ENCODE data around the gene CIRBP.

CIRBP gene

DNA sequence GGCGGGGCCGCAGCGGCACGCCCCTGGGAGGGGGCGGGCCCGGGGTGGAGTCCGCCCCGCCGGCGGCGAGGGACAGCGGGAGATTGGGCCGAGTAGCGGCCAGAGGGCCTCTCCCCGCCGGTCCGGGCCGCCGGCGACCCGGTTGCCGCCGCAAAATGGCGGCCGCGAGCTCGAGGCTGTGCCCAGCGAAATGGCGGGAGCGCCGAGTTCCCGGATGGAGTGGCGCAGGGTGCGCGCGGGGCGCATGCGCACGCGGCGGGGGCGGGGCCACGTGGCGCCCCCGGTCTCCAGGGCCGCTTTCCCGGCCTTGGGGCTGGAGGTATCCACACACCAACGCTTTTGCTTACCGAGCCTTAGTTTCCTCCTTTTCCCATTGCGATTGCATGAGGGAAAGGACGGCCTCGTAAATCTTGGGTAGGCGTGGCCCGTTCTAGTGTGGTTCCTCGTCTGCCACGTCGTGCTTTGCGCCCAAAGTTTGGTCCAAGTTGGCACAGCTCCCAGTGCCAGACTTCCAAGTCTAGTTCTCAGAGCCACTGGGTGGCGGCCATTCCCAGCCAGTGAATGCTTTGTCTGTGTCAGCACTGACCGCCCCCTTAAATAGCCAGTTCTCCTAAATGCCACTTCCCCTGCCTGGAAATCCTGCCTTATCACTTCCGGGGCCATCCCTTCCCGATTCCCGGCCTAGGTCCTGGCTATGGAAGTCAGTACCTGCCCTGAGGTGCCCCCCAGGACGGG, 513 bp downstream of the CIRBP start:
- DNase-seq: peak; percentile 32

DNA sequence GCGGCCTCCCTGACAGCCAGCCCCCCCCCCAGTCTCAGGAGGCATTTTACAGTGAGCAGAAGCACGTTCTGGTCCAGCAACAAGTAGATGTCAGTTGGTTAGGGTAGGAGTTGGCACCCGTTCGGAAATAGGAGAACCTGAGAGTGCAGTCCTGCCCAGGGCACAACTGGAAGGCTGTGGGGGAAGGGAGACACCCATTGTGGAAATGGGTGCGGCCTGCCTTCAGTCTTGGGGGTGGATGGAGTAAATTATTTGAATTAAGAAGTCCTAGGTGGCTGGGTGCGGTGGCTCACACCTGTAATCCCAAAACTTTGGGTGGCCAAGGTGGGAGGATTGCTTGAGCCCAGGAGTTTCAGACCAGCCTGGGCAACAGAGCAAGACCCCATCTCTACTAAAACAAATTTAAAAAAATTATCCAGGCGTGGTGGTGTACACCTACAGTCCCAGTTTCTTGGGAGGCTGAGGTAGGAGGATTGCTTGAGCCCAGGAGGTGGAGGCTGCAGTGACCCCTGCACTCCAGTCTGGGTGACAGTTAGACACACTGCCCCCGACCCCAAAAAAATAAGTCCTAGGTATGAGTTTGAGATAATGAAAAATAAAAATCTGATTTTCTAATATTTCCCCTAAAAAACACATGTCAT, 1.2 kb downstream of the CIRBP start:
- DNase-seq: no peak

DNA sequence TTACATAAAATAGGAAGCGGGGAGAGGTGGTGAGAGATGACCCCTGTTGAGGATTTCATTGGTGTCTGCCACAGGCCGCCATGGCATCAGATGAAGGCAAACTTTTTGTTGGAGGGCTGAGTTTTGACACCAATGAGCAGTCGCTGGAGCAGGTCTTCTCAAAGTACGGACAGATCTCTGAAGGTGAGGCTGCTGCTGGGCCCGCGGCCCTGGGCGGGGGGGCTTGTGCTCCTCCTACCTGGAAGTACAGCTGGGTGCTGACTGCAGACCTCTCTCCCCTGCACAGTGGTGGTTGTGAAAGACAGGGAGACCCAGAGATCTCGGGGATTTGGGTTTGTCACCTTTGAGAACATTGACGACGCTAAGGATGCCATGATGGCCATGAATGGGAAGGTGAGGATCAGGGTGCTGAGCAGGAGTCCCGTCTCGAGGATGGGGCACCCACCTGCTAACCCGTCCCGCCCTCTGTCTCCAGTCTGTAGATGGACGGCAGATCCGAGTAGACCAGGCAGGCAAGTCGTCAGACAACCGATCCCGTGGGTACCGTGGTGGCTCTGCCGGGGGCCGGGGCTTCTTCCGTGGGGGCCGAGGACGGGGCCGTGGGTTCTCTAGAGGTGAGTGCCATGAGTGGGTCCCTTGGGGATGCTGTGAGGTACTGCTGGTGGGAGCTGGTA, 1.9 kb downstream of the CIRBP start:
- no peak for DNase-seq

DNA sequence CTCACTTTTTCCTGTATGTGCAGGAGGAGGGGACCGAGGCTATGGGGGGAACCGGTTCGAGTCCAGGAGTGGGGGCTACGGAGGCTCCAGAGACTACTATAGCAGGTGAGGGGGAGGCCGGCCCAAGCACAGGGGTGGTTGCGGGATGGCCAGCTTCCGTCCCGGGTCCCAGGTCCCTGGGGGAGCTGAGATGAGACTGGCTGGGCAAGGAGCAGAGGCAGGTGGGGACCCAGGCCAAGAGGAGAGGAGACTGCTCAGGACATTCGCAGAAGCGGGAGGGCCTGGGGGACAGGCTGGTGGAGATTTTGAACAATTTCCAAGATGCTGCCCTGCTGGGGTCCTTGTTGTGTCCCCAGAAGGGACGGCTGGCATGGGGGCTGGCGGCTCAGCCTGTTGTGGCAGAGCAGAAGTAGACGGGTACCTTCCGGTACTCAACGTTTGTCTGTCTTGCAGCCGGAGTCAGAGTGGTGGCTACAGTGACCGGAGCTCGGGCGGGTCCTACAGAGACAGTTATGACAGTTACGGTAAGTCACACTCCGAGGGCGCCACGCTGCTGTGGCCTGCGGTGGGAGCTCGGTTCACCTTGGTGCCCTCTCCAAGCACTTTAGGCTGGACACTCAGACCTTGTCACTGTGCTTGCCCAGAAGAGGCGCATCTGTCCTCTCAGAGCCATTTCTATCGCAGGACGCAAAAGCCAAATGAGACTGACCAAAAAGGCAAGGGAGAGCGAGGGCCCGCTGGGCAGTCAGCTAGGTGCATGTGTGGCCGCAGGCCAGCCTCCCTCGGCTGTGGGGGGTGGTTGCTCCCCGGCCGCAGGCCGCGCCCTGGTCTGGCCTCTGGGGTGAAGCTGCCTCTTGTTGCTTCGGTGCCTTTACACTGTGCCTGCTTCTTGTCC, 2.6 kb downstream of the CIRBP start:
- DNase-seq: no peak

DNA sequence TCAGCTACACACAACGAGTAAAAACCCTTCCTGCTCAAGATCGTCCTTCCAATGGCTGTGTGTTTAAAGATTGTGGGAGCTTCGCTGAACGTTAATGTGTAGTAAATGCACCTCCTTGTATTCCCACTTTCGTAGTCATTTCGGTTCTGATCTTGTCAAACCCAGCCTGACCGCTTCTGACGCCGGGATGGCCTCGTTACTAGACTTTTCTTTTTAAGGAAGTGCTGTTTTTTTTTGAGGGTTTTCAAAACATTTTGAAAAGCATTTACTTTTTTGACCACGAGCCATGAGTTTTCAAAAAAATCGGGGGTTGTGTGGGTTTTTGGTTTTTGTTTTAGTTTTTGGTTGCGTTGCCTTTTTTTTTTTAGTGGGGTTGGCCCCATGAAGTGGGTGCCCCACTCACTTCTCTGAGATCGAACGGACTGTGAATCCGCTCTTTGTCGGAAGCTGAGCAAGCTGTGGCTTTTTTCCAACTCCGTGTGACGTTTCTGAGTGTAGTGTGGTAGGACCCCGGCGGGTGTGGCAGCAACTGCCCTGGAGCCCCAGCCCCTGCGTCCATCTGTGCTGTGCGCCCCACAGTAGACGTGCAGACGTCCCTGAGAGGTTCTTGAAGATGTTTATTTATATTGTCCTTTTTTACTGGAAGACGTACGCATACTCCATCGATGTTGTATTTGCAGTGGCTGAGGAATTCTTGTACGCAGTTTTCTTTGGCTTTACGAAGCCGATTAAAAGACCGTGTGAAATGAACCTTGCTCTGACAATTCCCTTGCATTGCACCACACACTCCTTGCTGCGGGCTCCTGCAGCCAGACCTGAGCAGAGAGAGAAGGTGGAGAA, 3.5 kb downstream of the CIRBP start:
- no peak for DNase-seq

- no peak for DNase-seq
Observed at GRCh38 chr19:1273263-1274041, 4.3 kb downstream of the CIRBP start.

DNA sequence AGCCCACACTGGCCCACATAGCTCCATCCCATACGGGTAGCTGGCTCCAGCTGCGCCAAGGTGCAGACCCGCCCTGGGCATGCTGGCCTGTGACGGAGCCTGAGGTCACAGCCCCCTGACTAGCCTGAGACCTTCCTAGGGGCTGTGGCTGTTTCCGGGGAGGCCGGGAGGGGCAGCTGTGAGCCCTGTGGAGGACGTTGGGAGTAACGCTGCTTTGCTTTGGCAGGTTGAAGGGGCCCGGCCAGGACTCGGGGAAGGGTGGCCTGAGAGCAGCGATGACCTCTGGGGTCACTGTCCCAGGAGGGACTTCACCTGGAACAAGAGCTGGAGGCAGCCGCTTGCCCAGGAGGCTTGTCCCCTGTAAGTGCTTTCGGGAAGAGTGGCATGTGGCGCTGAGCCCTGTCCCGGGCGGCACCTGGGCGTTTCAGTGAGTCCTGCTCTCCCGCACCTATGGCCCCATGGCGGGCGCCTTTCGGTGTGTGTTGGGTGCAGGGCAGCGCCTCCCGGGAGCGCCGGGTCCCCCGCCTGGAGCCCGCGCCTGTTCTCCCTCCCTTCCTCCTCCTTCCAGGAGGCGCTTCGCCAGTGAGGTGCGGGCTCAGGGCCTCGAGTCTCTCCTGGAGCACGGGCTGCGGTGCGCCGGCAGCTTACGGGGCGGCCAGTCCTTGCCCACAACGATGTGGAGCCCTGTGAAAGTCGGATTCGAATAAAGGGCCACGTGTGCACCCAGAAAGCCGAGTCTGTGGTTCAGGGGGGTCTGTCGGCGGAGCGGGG, 5.1 kb downstream of the CIRBP start:
- no peak for DNase-seq

- DNase-seq: no peak
Observed at GRCh38 chr19:1274852-1275259, 5.7 kb downstream of the CIRBP start.

- peak; percentile 92 for DNase-seq
Observed at GRCh38 chr19:1275260-1275975, 6.3 kb downstream of the CIRBP start, which contains the start of gene FAM174C. FAM174C (plus strand) TSS chr19:1275530; CDS start chr19:1275550, 20 bp downstream.

DNA sequence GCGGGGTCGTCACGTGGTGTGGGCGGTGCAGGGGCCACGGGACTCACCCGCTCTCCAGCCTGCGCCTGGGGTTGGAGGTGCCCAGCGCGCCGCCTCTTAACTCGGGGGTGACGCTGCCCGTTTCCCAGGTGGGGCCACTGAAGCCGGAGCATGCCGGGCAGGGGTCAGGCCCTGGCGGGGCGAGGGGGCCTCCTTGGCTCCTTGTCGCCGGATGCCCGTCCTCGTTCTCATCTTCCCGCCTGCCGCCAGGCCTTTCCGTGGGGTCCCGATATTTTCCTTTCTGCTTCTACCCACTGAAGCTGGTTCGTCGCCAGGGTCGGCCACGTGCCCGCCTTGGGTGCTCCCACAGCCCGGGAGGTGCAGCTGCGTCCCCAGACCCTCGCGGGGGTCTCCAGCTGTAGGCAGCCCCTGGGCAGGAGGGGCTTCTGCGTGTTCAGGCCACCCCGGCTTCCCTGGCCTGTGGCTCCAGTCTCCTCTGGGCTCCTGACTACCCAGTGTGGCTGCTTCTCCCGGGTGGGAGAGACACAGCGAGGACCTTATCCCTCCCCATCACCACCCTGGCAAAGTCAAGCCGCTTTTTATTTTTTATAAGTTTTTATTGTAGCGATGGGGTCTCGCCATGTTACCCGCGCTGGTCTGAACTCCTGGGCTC, 7.0 kb downstream of the CIRBP start:
- DNase-seq: no peak

DNA sequence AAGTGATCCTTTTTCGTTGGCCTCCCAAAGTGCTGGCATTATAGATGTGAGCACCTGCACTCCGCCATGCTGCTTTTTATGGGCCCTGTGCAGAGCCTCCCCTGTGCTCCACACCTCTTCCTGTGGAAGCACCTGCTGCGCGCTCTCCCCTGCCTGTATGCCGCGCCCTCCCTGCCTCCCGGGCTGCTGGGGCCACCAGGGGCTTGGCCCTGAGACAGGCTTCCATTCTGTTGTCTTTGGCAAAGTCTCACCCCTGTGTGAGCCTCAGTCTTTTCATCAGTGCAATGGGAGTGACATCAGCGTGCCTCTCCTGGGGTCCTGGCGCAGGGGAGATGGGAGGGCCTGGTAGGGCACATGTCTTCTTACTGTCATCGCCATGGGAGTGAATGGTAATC, 7.5 kb downstream of the CIRBP start:
- DNase-seq: peak; percentile 21

- DNase-seq: no peak
Observed at GRCh38 chr19:1277061-1277460, 7.9 kb downstream of the CIRBP start.

GRCh38 chr19:1278074-1278473, 8.9 kb downstream of the CIRBP start:
- no peak for DNase-seq

DNA sequence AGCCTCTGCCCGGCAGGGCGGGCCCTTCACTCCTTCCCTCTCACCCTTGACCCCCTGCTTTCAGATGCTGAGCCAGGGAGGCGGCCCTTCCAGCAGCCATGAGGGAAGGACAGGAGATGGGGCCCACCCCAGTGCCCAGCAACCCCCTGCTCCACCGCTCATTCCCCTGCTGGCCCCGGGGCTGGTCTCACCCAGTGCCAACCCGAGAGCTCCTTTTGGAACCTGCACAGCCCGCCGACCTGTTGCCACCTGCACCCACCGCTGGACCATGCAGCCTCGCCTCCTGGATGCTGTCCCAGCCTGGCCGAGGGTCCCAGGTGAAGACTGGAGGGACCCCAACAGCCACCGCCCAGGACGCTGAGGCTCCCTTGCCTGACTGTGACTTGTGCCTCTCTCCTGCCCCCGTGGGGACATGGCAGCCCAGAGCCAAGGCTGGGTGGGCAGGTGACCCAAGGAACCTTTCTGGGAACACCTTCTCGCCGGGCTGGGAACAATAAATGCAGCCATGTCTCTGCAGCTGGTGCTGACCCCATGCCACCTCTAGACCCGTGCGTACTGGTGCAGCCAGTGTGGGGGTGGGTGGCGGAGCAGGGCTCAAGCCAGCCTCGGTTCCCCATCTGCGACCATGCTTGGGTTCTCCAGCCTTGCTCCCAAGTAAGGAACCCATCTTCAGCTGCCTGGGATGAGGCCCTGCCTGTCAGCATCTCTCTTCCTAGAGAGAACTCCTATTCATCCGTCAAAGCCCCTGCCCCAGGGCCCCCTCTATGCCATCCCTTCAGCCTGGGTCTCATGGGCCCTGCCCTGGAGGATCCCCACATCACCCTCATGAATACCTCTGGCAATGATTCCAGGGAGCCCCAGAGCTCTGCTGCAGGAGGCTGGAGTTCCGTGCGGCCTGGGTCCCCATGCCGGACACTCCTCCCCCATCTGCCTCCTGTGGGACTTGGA, 9.9 kb downstream of the CIRBP start:
- no peak for DNase-seq

GRCh38 chr19:1279782-1280341, 10.7 kb downstream of the CIRBP start:
- peak; percentile 23 for DNase-seq

DNA sequence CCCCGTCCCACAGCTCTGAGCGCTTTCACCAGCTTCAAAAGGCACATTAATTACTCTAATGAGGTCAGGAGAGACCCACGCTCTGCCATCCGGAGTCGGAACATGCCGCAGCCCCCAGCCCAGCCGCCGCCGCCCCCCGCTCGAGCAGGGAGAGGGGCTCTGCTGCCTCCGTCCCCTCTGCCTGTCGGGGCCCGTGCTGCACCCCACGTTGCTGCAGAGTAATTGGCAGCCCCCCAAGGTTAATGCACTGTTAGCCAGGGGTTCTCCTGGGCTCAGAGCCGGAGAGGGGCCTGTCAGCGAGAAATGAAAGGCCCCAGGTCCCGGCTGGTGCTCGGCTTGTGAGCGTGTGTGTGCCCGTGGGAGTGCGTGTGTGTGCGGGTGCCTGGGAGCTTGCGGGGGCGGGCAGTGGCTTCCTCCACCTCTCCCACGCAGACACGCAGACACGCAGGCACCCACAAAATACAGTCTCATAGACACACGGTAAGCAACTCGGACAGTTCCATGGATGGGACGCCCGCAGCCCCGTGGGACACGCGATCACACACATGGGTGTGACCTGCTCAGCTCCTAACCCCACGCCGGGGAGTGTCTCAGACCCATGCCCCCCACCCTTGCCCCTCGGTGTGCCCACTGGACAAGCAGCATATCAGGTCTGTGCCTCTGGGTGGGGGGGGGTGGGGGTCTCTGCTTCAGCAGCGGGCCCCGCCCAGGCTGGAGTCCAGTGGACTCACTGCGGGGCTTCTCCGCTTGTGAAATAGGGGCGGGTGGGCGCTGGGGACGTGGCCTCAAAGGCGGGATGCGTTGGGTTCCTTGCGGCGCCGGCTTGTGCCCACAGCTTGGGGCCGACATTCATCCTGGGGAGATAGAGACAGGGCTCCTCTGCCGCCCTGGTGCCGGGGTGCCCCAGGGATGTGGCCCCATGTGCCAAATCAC, 11.8 kb downstream of the CIRBP start:
- DNase-seq: no peak

Measured in GF-D8 (cell line).